Sigmoid colon (tissue), 4 donors: Measurements from ENCODE around the gene RPL13A.

Source experiments
- CTCF ChIP-seq, 4 experiments: fragments of 450-650 bp in 3 of 4; fragments of 200-600 bp in 1 of 4; IDR thresholded peaks; one replicate each; pipeline ENCODE4 v1.5.1; 2016 to 2019; ENCODE audit warnings: antibody characterized with exemption in 4 of 4, mild to moderate bottlenecking in 3 of 4, moderate library complexity in 2 of 4
- POLR2A ChIP-seq, 2 donors: fragments of 450-650 bp; IDR thresholded peaks; one replicate each; pipeline ENCODE4 v1.6.1; 2016; ENCODE audit warnings: antibody characterized with exemption in 2 of 2, mild to moderate bottlenecking in 2 of 2, moderate library complexity in 2 of 2
- POLR2AphosphoS5 ChIP-seq, 4 donors: sonication (generic); formaldehyde crosslinking; IDR thresholded peaks; one replicate each; pipeline ENCODE4 v1.6.1; 2017; ENCODE audit warnings: antibody characterized with exemption in 4 of 4

- no peak for TF ChIP-seq CTCF (IDR thresholded peaks at IDR 0.05)
- TF ChIP-seq POLR2A (IDR thresholded peaks at IDR 0.05), result no peak
- TF ChIP-seq POLR2AphosphoS5 (IDR thresholded peaks at IDR 0.05), result no peak
Observed at GRCh38 chr19:49441960-49442350, 45.5 kb upstream of the RPL13A start.
